ENCODE measurements around the gene MGA.

The MGA gene

GRCh38 chr15:41816788-41817187 lies 156.6 kb downstream of the MGA start:
- no peak for TF ChIP-seq RARB (CRISPR knock-in tag; IDR thresholded peaks at IDR 0.05)
- no peak for TF ChIP-seq TOX (CRISPR knock-in tag; IDR thresholded peaks at IDR 0.05; ENCODE audit: borderline replicate concordance)
- TF ChIP-seq ZFP3 (CRISPR knock-in tag; IDR thresholded peaks at IDR 0.05) = no peak
- TF ChIP-seq TCF4 (CRISPR knock-in tag; IDR thresholded peaks at IDR 0.05; ENCODE audit: borderline replicate concordance) = no peak
- TF ChIP-seq ESRRG (CRISPR knock-in tag; IDR thresholded peaks at IDR 0.05) = no peak
- no peak for TF ChIP-seq TSHZ2 (CRISPR knock-in tag; IDR thresholded peaks at IDR 0.05)
- TF ChIP-seq ZNF565 (CRISPR knock-in tag; conservative IDR thresholded peaks at IDR 0.05; ENCODE audit: low read depth) = no peak
- TF ChIP-seq PPARA (CRISPR knock-in tag; IDR thresholded peaks at IDR 0.05; ENCODE audit: borderline replicate concordance) = no peak
- no peak for ATAC-seq

GRCh38 chr15:41817327-41817726 lies 157.1 kb downstream of the MGA start:
- no peak for TF ChIP-seq TSHZ2 (CRISPR knock-in tag; IDR thresholded peaks at IDR 0.05)
- no peak for TF ChIP-seq BACH2 (CRISPR knock-in tag; IDR thresholded peaks at IDR 0.05; ENCODE audit: borderline replicate concordance)
- TF ChIP-seq TOX (CRISPR knock-in tag; IDR thresholded peaks at IDR 0.05; ENCODE audit: borderline replicate concordance) = no peak
- TF ChIP-seq SNAI2 (CRISPR knock-in tag; IDR thresholded peaks at IDR 0.05) = no peak
- no peak for TF ChIP-seq PPARA (CRISPR knock-in tag; IDR thresholded peaks at IDR 0.05; ENCODE audit: borderline replicate concordance)
- TF ChIP-seq OSR1 (CRISPR knock-in tag; IDR thresholded peaks at IDR 0.05) = no peak
- TF ChIP-seq GLIS3 (CRISPR knock-in tag; IDR thresholded peaks at IDR 0.05) = no peak
- TF ChIP-seq CSRNP3 (CRISPR knock-in tag; IDR thresholded peaks at IDR 0.05) = no peak
- no peak for TF ChIP-seq ESRRG (CRISPR knock-in tag; IDR thresholded peaks at IDR 0.05)
- no peak for TF ChIP-seq PATZ1 (CRISPR knock-in tag; IDR thresholded peaks at IDR 0.05; ENCODE audit: borderline replicate concordance)
- no peak for TF ChIP-seq ZFP3 (CRISPR knock-in tag; IDR thresholded peaks at IDR 0.05)
- TF ChIP-seq RARB (CRISPR knock-in tag; IDR thresholded peaks at IDR 0.05) = no peak
- no peak for TF ChIP-seq ZFP30 (CRISPR knock-in tag; IDR thresholded peaks at IDR 0.05)
- TF ChIP-seq ZC3H10 (CRISPR knock-in tag; IDR thresholded peaks at IDR 0.05) = no peak
- no peak for TF ChIP-seq ARNTL (CRISPR knock-in tag; IDR thresholded peaks at IDR 0.05; ENCODE audit: borderline replicate concordance, low read depth)
- ATAC-seq = no peak

- ATAC-seq = no peak
- TF ChIP-seq CSDC2 (CRISPR knock-in tag; IDR thresholded peaks at IDR 0.05) (no peak), CREB5 (CRISPR knock-in tag; IDR thresholded peaks at IDR 0.05; ENCODE audit: low read depth) (no peak), ZNF8 (CRISPR knock-in tag; IDR thresholded peaks at IDR 0.05) (no peak), ZC3H10 (CRISPR knock-in tag; IDR thresholded peaks at IDR 0.05) (no peak), POU6F1 (CRISPR knock-in tag; IDR thresholded peaks at IDR 0.05; ENCODE audit: borderline replicate concordance, low read depth) (no peak), TSHZ2 (CRISPR knock-in tag; IDR thresholded peaks at IDR 0.05) (no peak), BACH2 (CRISPR knock-in tag; IDR thresholded peaks at IDR 0.05; ENCODE audit: borderline replicate concordance) (no peak), ZFP3 (CRISPR knock-in tag; IDR thresholded peaks at IDR 0.05) (no peak), ZNF565 (CRISPR knock-in tag; conservative IDR thresholded peaks at IDR 0.05; ENCODE audit: low read depth) (no peak), OSR1 (CRISPR knock-in tag; IDR thresholded peaks at IDR 0.05) (no peak), ISL1 (CRISPR knock-in tag; IDR thresholded peaks at IDR 0.05) (no peak), PPARA (CRISPR knock-in tag; IDR thresholded peaks at IDR 0.05; ENCODE audit: borderline replicate concordance) (no peak), ZFP30 (CRISPR knock-in tag; IDR thresholded peaks at IDR 0.05) (no peak), TOX (CRISPR knock-in tag; IDR thresholded peaks at IDR 0.05; ENCODE audit: borderline replicate concordance) (no peak)
Observed at GRCh38 chr15:41817781-41818180, 157.6 kb downstream of the MGA start.

Data from SK-N-SH treated with all-trans-retinoic acid at 6 μM for 48 hours (cell line).